Calu3 (cell line): ENCODE results near the gene GJA9. TPM values are rescaled to one million over a fixed set of nuclear protein-coding genes. Genes with fewer than 3 reads are reported as not detected.
A peak's percentile ranks its signal among the peaks of the same experiment; 100 is the strongest.

Source experiments
- BruUV-seq: library from RNA; stranded (reverse); fragments of 400-500 nt; replicated peaks from 2 replicates; lab custom pipeline; 2021; lab: Mats Ljungman, UMichigan
- CTCF ChIA-PET: fragments of 300-600 bp; sonication (Branson Sonifier 250); formaldehyde crosslinking; loops from one replicate; lab custom pipeline; 2022; ENCODE audit warnings: antibody characterized with exemption; lab: Charles Lee
- DNase-seq: peaks from one replicate; pipeline ENCODE4 v3.0.0; 2022
- H3K27ac Mint-ChIP-seq: one replicate; pipeline ENCODE4 v1.8.0; 2022; ENCODE audit warnings: mixed read lengths; ENCODE audit not compliant: unreplicated experiment
- H3K27me3 Mint-ChIP-seq: one replicate; pipeline ENCODE4 v1.8.0; 2022; ENCODE audit warnings: mixed read lengths; ENCODE audit not compliant: unreplicated experiment
- H3K36me3 Mint-ChIP-seq: one replicate; pipeline ENCODE4 v1.8.0; 2022; ENCODE audit warnings: mild to moderate bottlenecking, moderate library complexity, mixed read lengths; ENCODE audit not compliant: insufficient read depth, unreplicated experiment
- H3K4me1 Mint-ChIP-seq: one replicate; pipeline ENCODE4 v1.8.0; 2022; ENCODE audit warnings: mild to moderate bottlenecking, low read depth, mixed read lengths; ENCODE audit not compliant: unreplicated experiment
- H3K4me3 Mint-ChIP-seq: one replicate; pipeline ENCODE4 v1.8.0; 2022; ENCODE audit warnings: mild to moderate bottlenecking, low read depth, moderate library complexity, mixed read lengths; ENCODE audit not compliant: unreplicated experiment
- H3K9me3 Mint-ChIP-seq: one replicate; pipeline ENCODE4 v1.8.0; 2022; ENCODE audit warnings: low read depth, mixed read lengths; ENCODE audit not compliant: unreplicated experiment
- intact Hi-C: fragments of 100-400 bp; cut with micrococcal nuclease; formaldehyde crosslinking; loops from one replicate; pipeline ENCODE4 v1.10.0; 2022; ENCODE audit not compliant: unreplicated experiment
- total RNA-seq: library from RNA; stranded (reverse); gene quantifications from 2 replicates; pipeline ENCODE4 v1.2.3, GENCODE V29; 2022
- TF ChIP-seq, protein P1 (sequence below): fragments of 200-600 bp; IDR thresholded peaks from one replicate; pipeline ENCODE4 v1.8.0; 2022; ENCODE audit warnings: antibody characterized with exemption; ENCODE audit not compliant: unreplicated experiment

The GJA9 gene
- total RNA-seq, 1 experiment from 2014 or later: not detected

DNA sequence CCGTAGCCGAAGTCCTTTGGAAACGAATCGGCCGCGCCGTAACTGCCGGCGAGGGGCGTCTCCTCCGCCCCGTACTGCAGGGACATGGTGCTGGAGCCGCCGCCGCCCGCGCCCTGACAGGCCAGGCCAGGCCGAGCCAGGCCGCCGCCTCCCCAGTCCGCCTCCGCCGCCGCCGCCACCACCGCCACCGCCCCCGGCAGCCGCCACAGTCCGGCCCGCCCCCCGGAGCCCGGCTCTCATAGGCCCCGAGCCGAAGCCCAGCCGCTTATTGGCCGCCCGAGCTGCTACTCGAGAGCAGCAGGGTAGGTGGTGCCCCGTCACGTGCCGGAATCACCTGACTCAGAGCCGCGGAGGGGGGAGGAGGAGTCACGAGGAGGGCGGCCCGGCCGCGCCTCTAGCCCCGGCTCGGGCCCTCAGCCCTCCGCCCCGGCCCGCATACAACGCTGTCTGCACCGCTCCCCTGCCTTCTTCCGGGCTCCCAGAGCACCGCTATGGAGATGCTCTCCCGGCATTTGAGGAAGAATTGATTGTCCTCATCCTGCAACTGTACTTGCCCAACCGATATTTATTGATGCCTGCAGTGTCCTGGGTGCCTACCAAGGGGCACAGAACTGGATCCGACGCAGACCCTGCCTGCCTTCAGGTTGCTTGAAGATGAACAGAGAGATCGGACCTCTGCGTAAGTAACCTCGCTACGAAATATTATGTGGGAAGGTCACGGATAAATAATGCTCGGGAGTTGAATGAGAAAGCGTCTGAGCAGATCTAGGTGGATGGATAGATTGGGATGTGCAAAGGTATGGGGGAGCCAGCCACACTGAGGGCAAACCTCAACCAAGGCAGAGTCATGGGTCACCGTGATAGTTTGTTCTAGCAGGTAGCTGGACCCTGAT, 21.6 kb downstream of the GJA9 start, which contains the start of gene RRAGC:
TSS of gene RRAGC (minus strand) at position 212 of the 893 bp plus-strand sequence. CDS start at position 86, 126 bp downstream.
- Mint-ChIP-seq H3K36me3 (peaks cover 38% of the 10 kb centered on the region), H3K27ac (peak within 1 kb of the TSS; percentile 74), H3K9me3 (no peaks in the 10 kb centered on the region), H3K4me1 (peaks cover 8% of the 10 kb centered on the region), H3K4me3 (peak within 1 kb of the TSS; percentile 91), H3K27me3 (no peaks in the 10 kb centered on the region)
- no TSS peak for BruUV-seq
- intact Hi-C loops: loop anchor here (2.0 kb wide), 2 partner anchors 157 to 233 kb away; no protein-coding TSS in a partner anchor
- CTCF ChIA-PET: interaction anchor here (1.0 kb wide), 1 partner anchor 233 kb away, joined by 3 read pairs; no protein-coding TSS in a partner anchor
- TF ChIP-seq, protein P1, sequence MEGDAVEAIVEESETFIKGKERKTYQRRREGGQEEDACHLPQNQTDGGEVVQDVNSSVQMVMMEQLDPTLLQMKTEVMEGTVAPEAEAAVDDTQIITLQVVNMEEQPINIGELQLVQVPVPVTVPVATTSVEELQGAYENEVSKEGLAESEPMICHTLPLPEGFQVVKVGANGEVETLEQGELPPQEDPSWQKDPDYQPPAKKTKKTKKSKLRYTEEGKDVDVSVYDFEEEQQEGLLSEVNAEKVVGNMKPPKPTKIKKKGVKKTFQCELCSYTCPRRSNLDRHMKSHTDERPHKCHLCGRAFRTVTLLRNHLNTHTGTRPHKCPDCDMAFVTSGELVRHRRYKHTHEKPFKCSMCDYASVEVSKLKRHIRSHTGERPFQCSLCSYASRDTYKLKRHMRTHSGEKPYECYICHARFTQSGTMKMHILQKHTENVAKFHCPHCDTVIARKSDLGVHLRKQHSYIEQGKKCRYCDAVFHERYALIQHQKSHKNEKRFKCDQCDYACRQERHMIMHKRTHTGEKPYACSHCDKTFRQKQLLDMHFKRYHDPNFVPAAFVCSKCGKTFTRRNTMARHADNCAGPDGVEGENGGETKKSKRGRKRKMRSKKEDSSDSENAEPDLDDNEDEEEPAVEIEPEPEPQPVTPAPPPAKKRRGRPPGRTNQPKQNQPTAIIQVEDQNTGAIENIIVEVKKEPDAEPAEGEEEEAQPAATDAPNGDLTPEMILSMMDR: no peak
- DNase-seq: peak; percentile 99

DNA sequence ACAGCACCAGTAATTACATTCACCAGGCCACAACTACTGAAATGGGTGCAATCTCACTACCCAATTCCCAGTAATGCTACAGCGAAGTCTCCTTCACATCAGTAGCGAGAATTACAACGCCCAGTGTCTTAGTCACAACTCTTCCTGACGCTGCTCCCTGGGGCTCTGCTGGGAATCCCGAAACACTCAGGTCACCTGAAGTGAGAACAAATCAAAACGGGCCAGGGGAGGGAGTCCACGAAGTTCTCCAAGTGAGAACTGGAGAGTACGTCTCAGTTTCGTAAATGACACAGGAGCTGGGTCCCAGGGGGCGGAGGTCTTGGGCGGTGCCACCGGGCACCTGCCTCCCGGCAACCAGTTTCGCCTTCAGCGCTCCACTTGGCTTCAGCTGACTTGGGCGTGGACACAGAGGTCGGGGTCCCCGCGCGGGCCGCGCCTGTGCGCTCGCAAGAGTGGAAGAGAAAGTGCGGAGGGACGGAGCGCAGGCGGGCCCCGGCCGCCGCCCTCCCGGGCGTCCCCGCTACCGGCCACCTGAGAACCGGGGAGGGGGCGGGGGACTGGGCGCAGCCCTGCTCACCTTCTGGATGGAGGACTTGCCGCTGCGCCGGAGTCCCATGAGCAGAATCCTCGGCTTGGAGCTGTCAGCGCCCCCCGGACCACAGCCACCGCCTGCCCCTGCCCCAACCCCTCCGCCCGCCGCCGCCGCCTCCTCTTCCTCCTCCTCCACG, 22.4 kb downstream of the GJA9 start:
- peak; percentile 43 for DNase-seq
- Mint-ChIP-seq H3K36me3 (peaks cover 43% of the 10 kb centered on the region), H3K9me3 (no peaks in the 10 kb centered on the region), H3K4me3 (peak overlapping the region; percentile 91), H3K27me3 (no peaks in the 10 kb centered on the region), H3K4me1 (peaks cover 8% of the 10 kb centered on the region), H3K27ac (no peak overlapping the region)
- intact Hi-C loops: loop anchor here (2.0 kb wide), 2 partner anchors 158 to 234 kb away; no protein-coding TSS in a partner anchor
- BruUV-seq: no TSS peak
- TF ChIP-seq, protein P1: no peak
- CTCF ChIA-PET: interaction anchor here (1.0 kb wide), 1 partner anchor 234 kb away, joined by 3 read pairs; no protein-coding TSS in a partner anchor

DNA sequence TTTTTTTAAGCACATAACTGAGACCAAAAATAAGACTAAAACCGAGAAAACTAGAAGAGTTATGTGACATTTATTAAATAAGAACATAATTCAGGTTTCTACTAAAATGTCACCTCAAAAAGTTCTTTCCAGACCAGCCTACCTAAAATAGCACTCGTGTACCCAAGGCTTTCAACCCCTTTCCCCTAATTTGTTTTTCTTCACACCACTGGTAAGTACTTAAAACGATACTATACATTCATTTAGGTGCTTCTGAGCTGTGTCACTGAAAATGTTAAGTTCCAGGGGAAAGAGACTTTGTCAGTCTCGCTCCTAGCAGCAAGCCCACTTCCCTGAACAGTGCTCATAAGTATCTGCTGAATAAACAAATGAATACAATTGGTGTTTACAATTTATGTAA, 28.6 kb downstream of the GJA9 start:
- no peaks in the 10 kb centered on the region for H3K27me3 Mint-ChIP-seq
- DNase-seq: no peak
- intact Hi-C loops: no loop called here
- H3K9me3 Mint-ChIP-seq: no peaks in the 10 kb centered on the region
- H3K4me3 Mint-ChIP-seq: no peak overlapping the region
- no peak overlapping the region for H3K27ac Mint-ChIP-seq
- TF ChIP-seq, protein P1: no peak
- CTCF ChIA-PET: no interaction called here
- H3K4me1 Mint-ChIP-seq: peaks cover 8% of the 10 kb centered on the region
- H3K36me3 Mint-ChIP-seq: peaks cover 32% of the 10 kb centered on the region
- BruUV-seq: no TSS peak

DNA sequence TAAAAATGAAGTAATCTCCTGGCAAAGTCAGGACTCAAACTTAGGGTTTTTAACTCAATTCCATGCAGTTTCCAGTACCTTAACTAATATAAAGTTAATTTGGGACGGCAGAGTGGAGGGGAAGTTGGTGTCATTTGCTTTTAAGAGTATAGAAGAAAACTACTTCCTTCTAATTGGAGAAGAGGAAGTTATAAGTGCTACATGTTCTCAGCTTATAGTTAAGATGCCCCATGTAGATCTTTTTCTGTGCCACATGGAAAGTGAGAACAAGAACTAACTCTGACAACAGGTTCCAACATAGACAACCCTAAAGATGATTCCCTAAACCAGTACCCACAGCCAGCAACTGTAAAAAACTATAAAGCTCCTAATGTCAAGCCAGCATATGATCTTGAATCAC, 33.3 kb downstream of the GJA9 start:
- H3K4me3 Mint-ChIP-seq: no peak overlapping the region
- H3K27me3 Mint-ChIP-seq: no peaks in the 10 kb centered on the region
- no peaks in the 10 kb centered on the region for H3K9me3 Mint-ChIP-seq
- peaks cover 25% of the 10 kb centered on the region for H3K36me3 Mint-ChIP-seq
- CTCF ChIA-PET: no interaction called here
- no peak for DNase-seq
- no peak overlapping the region for H3K27ac Mint-ChIP-seq
- H3K4me1 Mint-ChIP-seq: no peaks in the 10 kb centered on the region
- TF ChIP-seq, protein P1: no peak
- intact Hi-C loops: no loop called here
- BruUV-seq: no TSS peak
